HepG2 (cell line): ENCODE measurements around the gene YBX2. TPM values are rescaled to one million over a fixed set of nuclear protein-coding genes. Genes with fewer than 3 reads are reported as not detected.
A peak's percentile ranks its signal among the peaks of the same experiment; 100 is the strongest.

Source experiments
- AHR ChIP-seq: IDR thresholded peaks from 2 replicates; pipeline ENCODE4 v1.6.1; 2018; ENCODE audit warnings: missing genetic modification reagents, missing compliant biosample characterization
- BCL6 ChIP-seq: IDR thresholded peaks from 2 replicates; pipeline ENCODE4 v1.6.1; 2016; ENCODE audit warnings: missing genetic modification reagents, missing compliant biosample characterization
- CCDC6 ChIP-seq: sonication (generic); formaldehyde crosslinking; IDR thresholded peaks from 2 replicates; pipeline ENCODE4 v1.8.1; 2022; ENCODE audit warnings: mild to moderate bottlenecking, missing genetic modification reagents, moderate library complexity
- CEBPB ChIP-seq: IDR thresholded peaks from 2 replicates; pipeline ENCODE4 v1.6.1; 2011; ENCODE audit warnings: low read depth, low read length, improper control_type of control experiment, borderline replicate concordance
- DR1 ChIP-seq: sonication (generic); formaldehyde crosslinking; IDR thresholded peaks from 2 replicates; pipeline ENCODE4 v1.8.0; 2021; ENCODE audit warnings: mild to moderate bottlenecking, missing genetic modification reagents, inconsistent platforms
- ESRRA ChIP-seq: sonication (generic); formaldehyde crosslinking; IDR thresholded peaks from 2 replicates; pipeline ENCODE4 v1.5.1; 2020; ENCODE audit warnings: mild to moderate bottlenecking, low read depth, missing genetic modification reagents
- GLI4 ChIP-seq: sonication (generic); formaldehyde crosslinking; IDR thresholded peaks from 2 replicates; pipeline ENCODE4 v1.5.1; 2020; ENCODE audit warnings: missing genetic modification reagents, mild to moderate bottlenecking, moderate library complexity, borderline replicate concordance
- KDM6A ChIP-seq: IDR thresholded peaks from 2 replicates; pipeline ENCODE4 v1.6.1; 2016; ENCODE audit warnings: low read depth
- MTERF4 ChIP-seq: sonication (generic); formaldehyde crosslinking; IDR thresholded peaks from 2 replicates; pipeline ENCODE4 v1.8.0; 2023; ENCODE audit warnings: mild to moderate bottlenecking, missing genetic modification reagents
- NR0B2 ChIP-seq: sonication (generic); formaldehyde crosslinking; IDR thresholded peaks from 2 replicates; pipeline ENCODE4 v1.4.0; 2020; ENCODE audit warnings: mild to moderate bottlenecking, missing genetic modification reagents
- PAX8 ChIP-seq: sonication (generic); formaldehyde crosslinking; IDR thresholded peaks from 2 replicates; pipeline ENCODE4 v1.8.0; 2022; ENCODE audit warnings: mild to moderate bottlenecking, missing genetic modification reagents, borderline replicate concordance
- SNRNP70 ChIP-seq: fragments of 200-400 bp; formaldehyde crosslinking; IDR thresholded peaks from 2 replicates; pipeline ENCODE4 v1.6.1; 2017; ENCODE audit warnings: mild to moderate bottlenecking, low read depth, low read length, moderate library complexity
- SOX5 ChIP-seq: IDR thresholded peaks from 2 replicates; pipeline ENCODE4 v1.6.1; 2016; ENCODE audit warnings: borderline replicate concordance
- TARDBP ChIP-seq: sonication (generic); formaldehyde crosslinking; IDR thresholded peaks from 2 replicates; pipeline ENCODE4 v1.8.0; 2022; ENCODE audit warnings: mild to moderate bottlenecking, missing genetic modification reagents
- THRA ChIP-seq: sonication (generic); formaldehyde crosslinking; IDR thresholded peaks from 2 replicates; pipeline ENCODE4 v1.4.0; 2020; ENCODE audit warnings: missing genetic modification reagents, borderline replicate concordance
- TOE1 ChIP-seq: sonication (generic); formaldehyde crosslinking; IDR thresholded peaks from 2 replicates; pipeline ENCODE4 v1.4.0; 2020; ENCODE audit warnings: mild to moderate bottlenecking, missing genetic modification reagents
- ZFP62 ChIP-seq: sonication (generic); formaldehyde crosslinking; IDR thresholded peaks from 2 replicates; pipeline ENCODE4 v1.4.0; 2020; ENCODE audit warnings: missing genetic modification reagents
- ZNF180 ChIP-seq: sonication (generic); formaldehyde crosslinking; IDR thresholded peaks from 2 replicates; pipeline ENCODE4 v1.4.0; 2020; ENCODE audit warnings: low read depth, missing genetic modification reagents, borderline replicate concordance
- ZNF274 ChIP-seq: sonication (generic); formaldehyde crosslinking; IDR thresholded peaks from 2 replicates; pipeline ENCODE4 v1.5.1; 2020; ENCODE audit warnings: mild to moderate bottlenecking, missing genetic modification reagents
- ZNF292 ChIP-seq: sonication (generic); formaldehyde crosslinking; IDR thresholded peaks from 2 replicates; pipeline ENCODE4 v1.8.1; 2022; ENCODE audit warnings: mild to moderate bottlenecking, low read depth, missing genetic modification reagents, borderline replicate concordance
- ZNF33A ChIP-seq: sonication (generic); formaldehyde crosslinking; IDR thresholded peaks from 2 replicates; pipeline ENCODE4 v1.5.1; 2020; ENCODE audit warnings: missing genetic modification reagents, mild to moderate bottlenecking, moderate library complexity, borderline replicate concordance
- ZNF430 ChIP-seq: sonication (generic); formaldehyde crosslinking; IDR thresholded peaks from 2 replicates; pipeline ENCODE4 v1.9.0; 2021; ENCODE audit warnings: mild to moderate bottlenecking, missing genetic modification reagents
- ZNF556 ChIP-seq: sonication (generic); formaldehyde crosslinking; IDR thresholded peaks from 2 replicates; pipeline ENCODE4 v1.4.0; 2020; ENCODE audit warnings: mild to moderate bottlenecking, missing genetic modification reagents, borderline replicate concordance
- ZNF670 ChIP-seq: sonication (generic); formaldehyde crosslinking; IDR thresholded peaks from 2 replicates; pipeline ENCODE4 v1.8.0; 2022; ENCODE audit warnings: mild to moderate bottlenecking, missing genetic modification reagents, borderline replicate concordance
- polyA plus RNA-seq, 8 experiments: library from polyadenylated mRNA; depleted of rRNA in 3 of 8; stranded (reverse) in 7 of 8; unstranded in 1 of 8; fragments of >200 nt; fragmentation: Illumina TruSeq in 4 of 8; extraction: Trizol in 4 of 8; gene quantifications; 2 replicates each; pipeline versions ENCODE4 v1.2.1 to v1.2.3, GENCODE V29; 2011 to 2016; ENCODE audit warnings: low read depth in 4 of 8, missing spikeins in 1 of 8, mixed read lengths in 1 of 8; ENCODE audit not compliant: insufficient read depth in 1 of 8
- total RNA-seq, 5 experiments: library from RNA; depleted of rRNA; stranded (reverse); fragments of >200 nt; fragmentation: Illumina TruSeq; extraction: Trizol; gene quantifications; 2 replicates each; pipeline ENCODE4 v1.2.3, GENCODE V29; 2016; ENCODE audit warnings: low read depth in 1 of 5
- TF ChIP-seq, protein P1 (sequence below): sonication (generic); formaldehyde crosslinking; IDR thresholded peaks from 2 replicates; pipeline ENCODE4 v1.4.0; 2020; ENCODE audit warnings: mild to moderate bottlenecking, missing genetic modification reagents
- TF ChIP-seq, protein P2 (sequence below): sonication (generic); IDR thresholded peaks from 2 replicates; pipeline ENCODE4 v1.6.1; 2016; ENCODE audit warnings: low read depth, borderline replicate concordance

YBX2 gene
- total and polyA plus RNA-seq, 2 of the 13 experiments (the other 11 are each of a cell fraction or from before 2014, with no cell fraction given): 0.12 to 0.22 TPM

GRCh38 chr17:7241783-7242716, 52.4 kb downstream of the YBX2 start, which contains the start of gene GABARAP (continued):
- TF ChIP-seq SOX5 (CRISPR knock-in tag): peak; percentile 6; the same call in 1 of the 2 replicates
- TF ChIP-seq THRA: 0 out of 2 replicates have a peak, but pooled peaks have one; percentile 12
- peak; percentile 73; the same call in 1 of the 2 replicates for TF ChIP-seq ZNF274 (CRISPR knock-in tag)
- TF ChIP-seq DR1: no peak; the same call in 1 of the 2 replicates
- TF ChIP-seq PAX8 (CRISPR knock-in tag): no peak
- TF ChIP-seq ZFP62 (CRISPR knock-in tag): no peak
- TF ChIP-seq MTERF4 (CRISPR knock-in tag): peak; percentile 92
- TF ChIP-seq ZNF556 (CRISPR knock-in tag): no peak
- TF ChIP-seq CEBPB: no peak
- no peak for TF ChIP-seq AHR (CRISPR knock-in tag)
- no peak for TF ChIP-seq BCL6 (CRISPR knock-in tag)
- 0 out of 2 replicates have a peak, but pooled peaks have one; percentile 8 for TF ChIP-seq ZNF670 (CRISPR knock-in tag)
- TF ChIP-seq, protein P1, sequence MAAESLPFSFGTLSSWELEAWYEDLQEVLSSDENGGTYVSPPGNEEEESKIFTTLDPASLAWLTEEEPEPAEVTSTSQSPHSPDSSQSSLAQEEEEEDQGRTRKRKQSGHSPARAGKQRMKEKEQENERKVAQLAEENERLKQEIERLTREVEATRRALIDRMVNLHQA: no peak
- TF ChIP-seq ZNF430 (CRISPR knock-in tag): no peak
- TF ChIP-seq ZNF180 (CRISPR knock-in tag): no peak
- peak; percentile 46; the same call in 1 of the 2 replicates for TF ChIP-seq ESRRA (CRISPR knock-in tag)
- peak; percentile 89 for TF ChIP-seq SNRNP70
- no peak for TF ChIP-seq TOE1 (CRISPR knock-in tag)
- no peak for TF ChIP-seq ZNF33A
- TF ChIP-seq TARDBP (CRISPR knock-in tag): peak; percentile 47; the same call in 1 of the 2 replicates
- peak; percentile 45; the same call in 1 of the 2 replicates for TF ChIP-seq NR0B2 (CRISPR knock-in tag)
- TF ChIP-seq, protein P2, sequence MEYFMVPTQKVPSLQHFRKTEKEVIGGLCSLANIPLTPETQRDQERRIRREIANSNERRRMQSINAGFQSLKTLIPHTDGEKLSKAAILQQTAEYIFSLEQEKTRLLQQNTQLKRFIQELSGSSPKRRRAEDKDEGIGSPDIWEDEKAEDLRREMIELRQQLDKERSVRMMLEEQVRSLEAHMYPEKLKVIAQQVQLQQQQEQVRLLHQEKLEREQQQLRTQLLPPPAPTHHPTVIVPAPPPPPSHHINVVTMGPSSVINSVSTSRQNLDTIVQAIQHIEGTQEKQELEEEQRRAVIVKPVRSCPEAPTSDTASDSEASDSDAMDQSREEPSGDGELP: no peak
- TF ChIP-seq ZNF292 (CRISPR knock-in tag): no peak
- TF ChIP-seq CCDC6 (CRISPR knock-in tag): no peak
- TF ChIP-seq GLI4 (CRISPR knock-in tag): peak; percentile 44; the same call in 1 of the 2 replicates
- TF ChIP-seq KDM6A (CRISPR knock-in tag): no peak
